Left renal cortex interstitium (tissue), 4 donors: ENCODE measurements around the gene NPY4R2. TPM values are rescaled to one million over a fixed set of nuclear protein-coding genes. Genes with fewer than 3 reads are reported as not detected.
"Not testable (repeated sequence)": the region's sequence is repeated elsewhere in the genome, so short reads cannot be mapped to it uniquely, and the experiment has no call there.

ENCODE experiments used
- DNase-seq, 4 donors: peaks; one replicate each; pipeline ENCODE4 v3.0.0-alpha.2; 2013; ENCODE audit warnings: low read depth in 4 of 4, low spot score in 2 of 4, missing footprints in 1 of 4
- polyA plus RNA-seq, 4 donors: library from polyadenylated mRNA; unstranded; fragments of 120-200 nt; gene quantifications; one replicate each; pipeline ENCODE4 v1.2.1, GENCODE V29; 2013; ENCODE audit not compliant: insufficient read length in 4 of 4

Gene NPY4R2
- polyA plus RNA-seq, 4 donors: not detected

GRCh38 chr10:47927147-47927916, 8.9 kb downstream of the NPY4R2 start:
- DNase-seq: not testable (repeated sequence)

- not testable (repeated sequence) for DNase-seq
These were observed 9.8 kb downstream of the NPY4R2 start for GRCh38 chr10:47928225-47928624.

- DNase-seq: not testable (repeated sequence)
These were observed 14.4 kb downstream of the NPY4R2 start for GRCh38 chr10:47932824-47933223.

GRCh38 chr10:47933462-47933861, 15.0 kb downstream of the NPY4R2 start:
- not testable (repeated sequence) for DNase-seq

GRCh38 chr10:47936772-47937228, 18.3 kb downstream of the NPY4R2 start:
- not testable (repeated sequence) for DNase-seq

- not testable (repeated sequence) for DNase-seq
These were observed 19.2 kb downstream of the NPY4R2 start for GRCh38 chr10:47937634-47938033.

GRCh38 chr10:47940821-47941220, 22.4 kb downstream of the NPY4R2 start:
- not testable (repeated sequence) for DNase-seq

- DNase-seq: not testable (repeated sequence)
These were observed 22.9 kb downstream of the NPY4R2 start for GRCh38 chr10:47941379-47941778.

GRCh38 chr10:47942351-47943019, 24.0 kb downstream of the NPY4R2 start:
- not testable (repeated sequence) for DNase-seq

GRCh38 chr10:47943328-47943727, 24.9 kb downstream of the NPY4R2 start:
- DNase-seq: not testable (repeated sequence)

- DNase-seq: not testable (repeated sequence)
These were observed 29.0 kb downstream of the NPY4R2 start for GRCh38 chr10:47947424-47947823.

GRCh38 chr10:47957158-47957557, 38.7 kb downstream of the NPY4R2 start:
- not testable (repeated sequence) for DNase-seq

- DNase-seq: not testable (repeated sequence)
These were observed 41.2 kb downstream of the NPY4R2 start for GRCh38 chr10:47959677-47960076.

GRCh38 chr10:47960699-47961098, 42.2 kb downstream of the NPY4R2 start:
- DNase-seq: not testable (repeated sequence)

GRCh38 chr10:47962785-47963184, 44.3 kb downstream of the NPY4R2 start:
- not testable (repeated sequence) for DNase-seq

- not testable (repeated sequence) for DNase-seq
These were observed 46.0 kb downstream of the NPY4R2 start for GRCh38 chr10:47964280-47965063.

GRCh38 chr10:47968988-47969387, 50.5 kb downstream of the NPY4R2 start:
- not testable (repeated sequence) for DNase-seq

- not testable (repeated sequence) for DNase-seq
These were observed 51.6 kb downstream of the NPY4R2 start for GRCh38 chr10:47970047-47970446.

- DNase-seq: not testable (repeated sequence)
These were observed 53.1 kb downstream of the NPY4R2 start for GRCh38 chr10:47971598-47971997.

- DNase-seq: not testable (repeated sequence)
These were observed 53.6 kb downstream of the NPY4R2 start for GRCh38 chr10:47972077-47972476.
